IMR-90 (cell line): ENCODE measurements around the gene RNU1-4. TPM values are rescaled to one million over a fixed set of nuclear protein-coding genes. Genes with fewer than 3 reads are reported as not detected.

Experiments
- ATAC-seq: fragments of 200-7000 bp; cut with Tn5 transposase; 2 replicates; pipeline ENCODE4 v1.9.1; 2020; ENCODE audit warnings: low read depth, mild to moderate bottlenecking, moderate library complexity
- BruUV-seq: library from RNA; stranded (reverse); fragments of 400-500 nt; replicated peaks from 2 replicates; lab custom pipeline; 2021; lab: Mats Ljungman, UMichigan
- CTCF ChIA-PET: fragments of 300-600 bp; formaldehyde crosslinking; extraction: SDS; loops from one replicate; lab custom pipeline; 2021; ENCODE audit warnings: antibody characterized with exemption; lab: Yijun Ruan, JAX
- POLR2A ChIA-PET: fragments of 300-600 bp; sonication (Branson Sonifier 250); formaldehyde crosslinking; loops from one replicate; lab custom pipeline; 2022; ENCODE audit warnings: antibody characterized with exemption; ENCODE audit not compliant: unreplicated experiment; lab: Charles Lee
- DNase-seq: peaks from one replicate; pipeline ENCODE4 v3.0.0; 2013
- H2AFZ ChIP-seq: replicated peaks from 2 replicates; pipeline ENCODE3; 2013; ENCODE audit warnings: low read length, mild to moderate bottlenecking; ENCODE audit not compliant: poor library complexity
- H2AK5ac ChIP-seq: 2 replicates; pipeline ENCODE4 v1.6.1; 2013; ENCODE audit warnings: low read depth, low read length, inconsistent platforms
- H2AK9ac ChIP-seq: replicated peaks from 2 replicates; pipeline ENCODE3; 2013; ENCODE audit warnings: mild to moderate bottlenecking, low read depth, low read length, moderate library complexity; ENCODE audit not compliant: poor library complexity
- H2BK120ac ChIP-seq: 2 replicates; pipeline ENCODE4 v1.6.1; 2013; ENCODE audit warnings: low read depth, low read length, inconsistent platforms
- H2BK15ac ChIP-seq: 3 replicates; pipeline ENCODE4 v1.6.1; 2013; ENCODE audit warnings: low read depth, low read length, inconsistent platforms
- H2BK20ac ChIP-seq: 2 replicates; pipeline ENCODE4 v1.6.1; 2013; ENCODE audit warnings: low read depth, mild to moderate bottlenecking, inconsistent platforms, low read length, moderate library complexity
- H2BK5ac ChIP-seq: 2 replicates; pipeline ENCODE4 v1.6.1; 2013; ENCODE audit warnings: mild to moderate bottlenecking, low read depth, low read length, inconsistent platforms; ENCODE audit not compliant: poor library complexity, severe bottlenecking
- H3K14ac ChIP-seq: replicated peaks from 2 replicates; pipeline ENCODE4 v1.6.1; 2013; ENCODE audit warnings: low read depth, low read length, inconsistent platforms
- H3K18ac ChIP-seq: 2 replicates; pipeline ENCODE4 v1.6.1; 2013; ENCODE audit warnings: low read depth, low read length, control low read depth
- H3K23ac ChIP-seq: 2 replicates; pipeline ENCODE4 v1.6.1; 2013; ENCODE audit warnings: low read depth, low read length, inconsistent platforms
- H3K27ac ChIP-seq: 2 replicates; pipeline ENCODE4 v1.5.1; 2013; ENCODE audit warnings: mild to moderate bottlenecking, control low read depth, low read length; ENCODE audit not compliant: insufficient read depth
- H3K27me3 ChIP-seq: 2 replicates; pipeline ENCODE4 v1.6.1; 2013; ENCODE audit warnings: low read length; ENCODE audit not compliant: control insufficient read depth, insufficient read depth
- H3K36me3 ChIP-seq: 2 replicates; pipeline ENCODE4 v1.6.1; 2013; ENCODE audit warnings: low read length, mixed read lengths; ENCODE audit not compliant: control insufficient read depth, insufficient read depth
- H3K4ac ChIP-seq: 2 replicates; pipeline ENCODE4 v1.6.1; 2013; ENCODE audit warnings: low read depth, low read length, inconsistent platforms
- H3K4me1 ChIP-seq: 2 replicates; pipeline ENCODE4 v1.6.1; 2013; ENCODE audit warnings: low read length, mixed read lengths; ENCODE audit not compliant: control insufficient read depth, insufficient read depth
- H3K4me2 ChIP-seq: 2 replicates; pipeline ENCODE4 v1.6.1; 2013; ENCODE audit warnings: low read depth, mild to moderate bottlenecking, control low read depth, low read length, moderate library complexity
- H3K4me3 ChIP-seq: 2 replicates; pipeline ENCODE4 v1.5.1; 2013; ENCODE audit warnings: low read depth, mild to moderate bottlenecking, control low read depth, low read length, moderate library complexity; ENCODE audit not compliant: insufficient read depth
- H3K56ac ChIP-seq: 2 replicates; pipeline ENCODE4 v1.6.1; 2013; ENCODE audit warnings: low read length, inconsistent platforms; ENCODE audit not compliant: insufficient read depth; ENCODE audit errors: extremely low read depth
- H3K79me1 ChIP-seq, 2 experiments: 2 replicates each; pipeline ENCODE4 v1.6.1; 2013; ENCODE audit warnings: low read length in 2 of 2, inconsistent platforms in 1 of 2, low read depth in 1 of 2
- H3K9ac ChIP-seq: 2 replicates; pipeline ENCODE4 v1.6.1; 2013; ENCODE audit warnings: low read depth, low read length, control low read depth
- H3K9me1 ChIP-seq: 2 replicates; pipeline ENCODE4 v1.6.1; 2013; ENCODE audit warnings: low read length, inconsistent platforms; ENCODE audit not compliant: insufficient read depth
- H3K9me3 ChIP-seq: 2 replicates; pipeline ENCODE4 v1.6.1; 2013; ENCODE audit warnings: low read length; ENCODE audit not compliant: control insufficient read depth, insufficient read depth
- H4K20me1 ChIP-seq: 2 replicates; pipeline ENCODE4 v1.6.1; 2013; ENCODE audit warnings: low read length, inconsistent platforms; ENCODE audit not compliant: insufficient read depth
- H4K5ac ChIP-seq: 2 replicates; pipeline ENCODE4 v1.6.1; 2013; ENCODE audit warnings: mild to moderate bottlenecking, low read depth, low read length, control low read depth
- H4K8ac ChIP-seq, 2 experiments: 2 replicates each; pipeline ENCODE4 v1.6.1; 2013; ENCODE audit warnings: low read depth in 2 of 2, low read length in 2 of 2, control low read depth in 1 of 2, inconsistent platforms in 1 of 2
- H4K91ac ChIP-seq: 2 replicates; pipeline ENCODE4 v1.6.1; 2013; ENCODE audit warnings: low read depth, low read length, inconsistent platforms; ENCODE audit not compliant: insufficient read depth
- BHLHE40 ChIP-seq: fragments of 150-350 bp; IDR thresholded peaks from 2 replicates; pipeline ENCODE4 v1.6.1; 2016; ENCODE audit warnings: mild to moderate bottlenecking, low read depth, low read length
- CEBPB ChIP-seq: IDR thresholded peaks from 2 replicates; pipeline ENCODE4 v1.6.1; 2012; ENCODE audit warnings: low read depth, low read length, improper control_type of control experiment
- CHD1 ChIP-seq: IDR thresholded peaks from 2 replicates; pipeline ENCODE4 v1.6.1; 2012; ENCODE audit warnings: low read depth, low read length, improper control_type of control experiment
- FOS ChIP-seq: fragments of 150-350 bp; IDR thresholded peaks from 2 replicates; pipeline ENCODE4 v1.6.1; 2016; ENCODE audit warnings: low read depth, low read length
- MAFK ChIP-seq: IDR thresholded peaks from 2 replicates; pipeline ENCODE4 v1.6.1; 2012; ENCODE audit warnings: low read depth, low read length, improper control_type of control experiment
- MAZ ChIP-seq: IDR thresholded peaks from 2 replicates; pipeline ENCODE4 v1.6.1; 2012; ENCODE audit warnings: low read depth, mild to moderate bottlenecking, low read length, improper control_type of control experiment, moderate library complexity, borderline replicate concordance
- MXI1 ChIP-seq: IDR thresholded peaks from 2 replicates; pipeline ENCODE4 v1.6.1; 2012; ENCODE audit warnings: low read depth, mild to moderate bottlenecking, low read length, moderate library complexity, borderline replicate concordance
- NFE2L2 ChIP-seq: fragments of 150-350 bp; IDR thresholded peaks from 2 replicates; pipeline ENCODE4 v1.6.1; 2016; ENCODE audit warnings: low read depth, mild to moderate bottlenecking, low read length
- POLR2A ChIP-seq: IDR thresholded peaks from 2 replicates; pipeline ENCODE4 v1.6.1; 2012; ENCODE audit warnings: mild to moderate bottlenecking, low read depth, low read length
- RAD21 ChIP-seq: IDR thresholded peaks from 2 replicates; pipeline ENCODE4 v1.6.1; 2012; ENCODE audit warnings: low read length, improper control_type of control experiment
- RFX5 ChIP-seq: IDR thresholded peaks from 2 replicates; pipeline ENCODE4 v1.8.0; 2012; ENCODE audit warnings: low read depth, mild to moderate bottlenecking, low read length, moderate library complexity
- SMC3 ChIP-seq: fragments of 150-350 bp; IDR thresholded peaks from 2 replicates; pipeline ENCODE4 v1.6.1; 2016; ENCODE audit warnings: low read depth, mild to moderate bottlenecking, antibody characterized with exemption, low read length, moderate library complexity
- WGBS, 2 experiments: methylation state at CpG; one replicate each; pipeline versions ENCODE4 v1.1.5 to v1.1.7; 2013; ENCODE audit warnings: missing lambda C conversion rate in 2 of 2; ENCODE audit not compliant: insufficient read length in 1 of 2; ENCODE audit errors: extremely low coverage in 2 of 2; 5-methylcytosine and 5-hydroxymethylcytosine counted together
- dilution Hi-C: fragments of 300-500 bp; cut with HindIII; formaldehyde crosslinking; loops from one replicate; pipeline ENCODE4 v1.14.3; 2018; ENCODE audit warnings: low sequenced_read_pairs; ENCODE audit not compliant: unreplicated experiment
- in situ Hi-C: fragments of 300-500 bp; cut with MboI; formaldehyde crosslinking; loops from 3 replicates; pipeline ENCODE4 v1.14.3; 2019; ENCODE audit warnings: low sequenced_read_pairs, inconsistent platforms, mixed read lengths
- intact Hi-C: fragments of 100-400 bp; cut with micrococcal nuclease; formaldehyde crosslinking; loops from 2 replicates; pipeline ENCODE4 v1.10.0; 2022
- polyA plus RNA-seq, 3 experiments: library from polyadenylated mRNA; depleted of rRNA; stranded (reverse); fragments of >200 nt; gene quantifications; 2 replicates each; pipeline ENCODE4 v1.2.3, GENCODE V29; 2012; ENCODE audit warnings: low replicate concordance in 1 of 3
- total RNA-seq: library from RNA; depleted of rRNA; stranded (reverse); fragments of >200 nt; gene quantifications from 2 replicates; pipeline ENCODE4 v1.2.3, GENCODE V29; 2012
- TF ChIP-seq, protein P1 (sequence below): fragments of 150-350 bp; IDR thresholded peaks from 2 replicates; pipeline ENCODE4 v1.6.1; 2017; ENCODE audit warnings: mild to moderate bottlenecking, antibody characterized with exemption, low read length, low read depth

RNU1-4 gene
- total and polyA plus RNA-seq, 2 of the 4 experiments (the other 2 are of a cell fraction), result under 0.01 TPM; not detected in 1

DNA sequence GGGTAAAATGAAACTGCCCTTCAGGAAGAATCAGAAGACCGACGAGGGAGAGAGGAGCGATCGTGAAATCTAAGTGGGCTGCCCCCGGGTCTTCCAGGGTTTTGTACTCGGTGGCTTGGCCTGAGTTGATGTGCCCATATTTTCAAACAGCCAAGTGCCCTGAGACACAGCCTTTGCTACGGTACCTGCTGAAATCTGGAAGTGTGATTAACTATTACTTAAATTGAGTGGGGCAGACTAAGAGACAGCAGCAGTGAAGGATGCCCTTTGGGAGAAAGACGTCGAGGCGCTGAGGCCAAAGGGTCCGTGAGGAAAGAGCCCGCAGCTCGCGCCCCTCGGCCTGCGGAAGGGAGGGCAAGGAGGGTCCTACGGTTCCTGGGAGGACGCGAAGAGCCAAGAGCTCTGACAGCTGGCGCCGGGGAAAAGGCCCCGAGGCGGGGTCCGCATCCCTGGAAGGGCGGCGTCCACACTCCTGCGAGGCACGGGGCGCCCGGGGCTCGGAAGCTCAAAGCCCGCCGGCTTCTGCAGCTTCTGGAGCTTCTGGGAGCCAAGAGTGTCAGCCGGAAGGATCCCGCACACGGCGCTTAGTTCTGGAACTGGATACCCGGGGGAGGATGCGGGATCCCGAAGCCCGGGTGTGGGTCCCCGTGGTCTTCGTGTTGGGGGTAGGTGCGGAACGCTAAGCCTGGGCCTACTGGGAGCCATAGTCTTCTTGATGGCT is 15.4 kb upstream of the RNU1-4 start:
- POLR2A ChIA-PET, result no interaction called here
- Histone ChIP-seq H3K56ac (no peak overlapping the region), H2AFZ (no peak overlapping the region), H3K23ac (no peak overlapping the region), H3K4me1 (no peaks in the 10 kb centered on the region), H3K9me3 (peaks cover 3% of the 10 kb centered on the region; the same call in 1 of the 2 replicates), H3K18ac (no peak overlapping the region), H4K91ac (no peak overlapping the region), H3K36me3 (no peaks in the 10 kb centered on the region), H3K27me3 (peaks cover 64% of the 10 kb centered on the region), H3K4me2 (no peak overlapping the region), H2BK120ac (no peak overlapping the region), H3K4me3 (no peak overlapping the region), H2BK5ac (no peak overlapping the region), H4K20me1 (no peaks in the 10 kb centered on the region), H3K9me1 (no peaks in the 10 kb centered on the region), H3K14ac (no peak overlapping the region), H4K8ac (no peak overlapping the region), H2AK9ac (no peak overlapping the region), H3K9ac (no peak overlapping the region), H4K5ac (no peak overlapping the region), H3K79me1 (no peaks in the 10 kb centered on the region), H2AK5ac (no peak overlapping the region), H3K4ac (no peak overlapping the region), H2BK20ac (no peak overlapping the region), H2BK15ac (no peak overlapping the region), H3K27ac (no peak overlapping the region)
- in situ Hi-C loops (no loop called here), dilution Hi-C loops (no loop called here), intact Hi-C loops (no loop called here)
- DNase-seq, result no peak
- TF ChIP-seq, protein P1, sequence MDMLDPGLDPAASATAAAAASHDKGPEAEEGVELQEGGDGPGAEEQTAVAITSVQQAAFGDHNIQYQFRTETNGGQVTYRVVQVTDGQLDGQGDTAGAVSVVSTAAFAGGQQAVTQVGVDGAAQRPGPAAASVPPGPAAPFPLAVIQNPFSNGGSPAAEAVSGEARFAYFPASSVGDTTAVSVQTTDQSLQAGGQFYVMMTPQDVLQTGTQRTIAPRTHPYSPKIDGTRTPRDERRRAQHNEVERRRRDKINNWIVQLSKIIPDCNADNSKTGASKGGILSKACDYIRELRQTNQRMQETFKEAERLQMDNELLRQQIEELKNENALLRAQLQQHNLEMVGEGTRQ, result no peak
- TF ChIP-seq BHLHE40 (no peak), RAD21 (no peak), MXI1 (no peak), CHD1 (no peak), CEBPB (no peak), MAZ (no peak), POLR2A (no peak), NFE2L2 (no peak), RFX5 (no peak), SMC3 (no peak), MAFK (no peak), FOS (no peak)
- ATAC-seq, result no peak
- WGBS, 2 experiments, result 53% methylated on average over 45 of the region's 45 CpGs; no CpG with 5 or more reads in 1 of the 2 experiments
- no TSS peak for BruUV-seq
- CTCF ChIA-PET, result no interaction called here
